ENCODE data around the gene OR10A2.
"Not testable (repeated sequence)": the region's sequence is repeated elsewhere in the genome, so short reads cannot be mapped to it uniquely, and the experiment has no call there.

The OR10A2 gene, protein sequence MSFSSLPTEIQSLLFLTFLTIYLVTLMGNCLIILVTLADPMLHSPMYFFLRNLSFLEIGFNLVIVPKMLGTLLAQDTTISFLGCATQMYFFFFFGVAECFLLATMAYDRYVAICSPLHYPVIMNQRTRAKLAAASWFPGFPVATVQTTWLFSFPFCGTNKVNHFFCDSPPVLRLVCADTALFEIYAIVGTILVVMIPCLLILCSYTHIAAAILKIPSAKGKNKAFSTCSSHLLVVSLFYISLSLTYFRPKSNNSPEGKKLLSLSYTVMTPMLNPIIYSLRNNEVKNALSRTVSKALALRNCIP

DNA sequence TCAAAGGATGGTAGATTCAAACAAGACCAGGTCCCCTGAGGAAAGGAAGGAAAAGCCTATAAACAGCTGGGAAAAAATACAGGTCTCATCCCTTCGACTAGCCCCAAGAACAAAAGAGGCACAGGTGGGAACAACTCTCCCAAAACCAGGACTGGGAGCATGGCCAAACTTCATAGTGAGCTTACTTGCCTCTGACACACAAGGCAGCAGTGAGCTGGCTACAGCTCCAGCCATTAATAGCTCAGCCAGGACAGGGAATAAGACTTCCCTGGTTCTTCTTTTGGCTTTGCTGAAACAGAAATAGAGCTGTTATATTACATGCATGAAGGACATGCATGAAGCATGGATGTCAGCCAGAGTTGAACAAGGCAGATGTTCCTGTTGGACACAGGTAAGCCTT, at the start of gene OR10A2:
Gene OR10A2, plus strand, starts transcription at position 97 of the 400 bp plus-strand sequence. CDS start 6,698 bp downstream, outside the sequence.
- no peak for DNase-seq

DNA sequence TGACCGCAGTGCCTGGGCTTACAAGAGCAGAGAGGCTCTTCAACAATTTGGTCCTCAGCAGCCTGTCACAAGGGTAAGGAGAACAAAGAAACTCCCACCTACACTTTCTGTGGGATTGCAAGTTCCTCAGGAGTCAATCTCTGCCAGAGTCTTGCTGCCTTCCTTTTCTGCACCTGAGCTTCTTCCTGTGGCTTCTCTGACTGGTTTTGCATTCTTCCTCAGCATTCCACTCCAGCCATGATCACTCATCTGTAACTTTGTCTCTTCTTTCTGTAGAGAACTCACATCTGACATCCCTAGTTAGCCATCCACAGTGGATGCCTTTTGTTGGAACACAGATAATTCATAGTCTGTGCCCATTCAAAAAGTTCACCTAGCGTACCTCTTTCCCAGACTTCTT, 49.2 kb upstream of the OR10A2 start:
- DNase-seq, result no peak

DNA sequence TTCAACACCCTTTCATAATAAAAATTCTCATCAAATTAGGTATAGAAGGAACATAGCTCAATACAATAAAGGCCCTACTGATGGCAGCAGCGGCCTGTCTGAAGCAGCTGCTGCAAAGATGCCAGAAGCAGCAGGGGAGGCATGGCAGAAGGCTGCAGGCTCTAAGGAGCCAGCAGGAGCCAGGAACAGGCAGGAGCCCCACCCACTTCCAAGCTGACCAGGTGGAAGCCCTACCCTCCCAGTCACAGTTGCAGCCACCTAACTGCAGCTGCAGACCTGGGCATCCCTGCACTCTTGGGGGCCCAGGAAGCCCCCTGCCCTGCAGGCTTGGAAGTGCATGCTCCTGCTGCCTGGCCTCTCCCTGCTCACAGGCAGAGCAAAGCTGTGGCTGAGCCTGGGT, 45.2 kb upstream of the OR10A2 start:
- no peak for DNase-seq

DNA sequence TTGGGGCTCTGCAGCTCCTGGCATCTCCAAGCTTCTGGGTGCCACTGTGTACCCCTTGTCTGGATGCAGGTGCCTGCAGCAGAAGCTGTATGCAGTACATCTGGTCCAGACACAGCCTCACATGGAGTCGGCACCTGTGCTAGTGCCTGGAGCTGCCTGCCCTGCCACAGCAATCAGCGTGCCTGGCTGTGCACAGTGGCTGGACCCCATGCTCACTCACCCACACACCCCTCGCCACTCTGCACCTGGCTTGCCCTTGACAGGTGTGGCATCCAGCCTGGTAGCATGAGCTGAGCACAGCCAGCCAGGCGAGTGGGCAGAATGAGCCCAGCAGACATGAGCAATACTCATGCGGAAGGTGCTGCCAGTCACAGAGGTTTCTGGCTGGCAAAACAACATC, 43.9 kb upstream of the OR10A2 start:
- no peak for DNase-seq

DNA sequence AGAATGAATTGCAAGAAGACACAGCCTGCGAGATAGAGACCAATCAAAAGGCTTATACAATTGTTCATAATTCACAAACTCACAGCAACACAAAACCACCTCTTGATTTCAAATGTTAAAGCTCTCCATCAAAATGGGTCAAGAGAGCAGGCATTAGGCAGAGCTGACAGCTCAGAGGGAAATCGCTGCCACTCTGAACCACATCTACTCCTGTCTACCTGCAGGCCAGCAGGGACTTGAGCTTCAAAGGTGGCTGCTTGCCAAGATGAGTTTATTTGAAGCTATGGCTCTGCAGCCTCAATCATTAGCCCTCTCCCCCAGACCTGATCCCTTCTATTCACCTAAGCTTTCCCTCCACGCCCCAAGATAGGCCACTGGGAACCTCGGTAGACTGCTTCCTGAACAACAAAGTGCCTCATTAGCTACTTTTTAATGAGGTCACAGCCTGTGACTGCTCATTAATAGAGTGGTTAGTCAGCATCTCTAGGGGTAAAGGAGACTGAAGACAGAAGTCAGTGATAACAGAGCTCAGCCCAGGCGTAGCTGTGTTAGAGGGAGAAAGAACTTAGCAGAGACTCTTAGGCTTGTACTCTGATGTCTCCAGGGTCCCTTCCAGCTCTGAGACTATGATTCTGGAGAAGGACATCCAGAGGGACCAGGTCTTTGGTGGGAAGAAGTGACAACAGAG, 38.6 kb upstream of the OR10A2 start:
- no peak for DNase-seq

DNA sequence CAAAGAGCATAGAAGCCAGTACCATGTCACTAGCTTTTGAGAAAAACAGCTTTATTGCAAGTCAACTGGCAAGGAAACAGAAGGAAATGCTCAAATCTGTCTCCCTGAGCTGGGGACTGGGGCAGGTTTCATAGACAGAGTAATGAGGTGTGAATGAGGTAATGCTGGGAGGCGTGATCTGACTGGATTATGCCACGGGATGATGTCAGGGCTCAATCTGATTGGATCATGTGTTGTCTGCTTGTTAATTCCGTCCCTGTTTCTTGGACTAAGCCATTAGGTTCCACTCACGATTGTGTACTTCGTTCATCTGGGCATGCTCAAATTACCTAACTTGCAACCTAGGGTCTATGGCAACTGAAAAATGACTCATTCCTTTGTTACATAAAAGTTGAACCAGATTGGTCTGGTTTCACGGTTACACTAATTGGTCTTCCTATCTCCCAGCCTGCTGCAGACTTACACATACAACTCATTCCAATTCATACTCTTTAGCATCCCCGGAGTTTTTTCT, 37.6 kb upstream of the OR10A2 start:
- peak in 1 of 2 experiments; percentile 25 for DNase-seq

DNA sequence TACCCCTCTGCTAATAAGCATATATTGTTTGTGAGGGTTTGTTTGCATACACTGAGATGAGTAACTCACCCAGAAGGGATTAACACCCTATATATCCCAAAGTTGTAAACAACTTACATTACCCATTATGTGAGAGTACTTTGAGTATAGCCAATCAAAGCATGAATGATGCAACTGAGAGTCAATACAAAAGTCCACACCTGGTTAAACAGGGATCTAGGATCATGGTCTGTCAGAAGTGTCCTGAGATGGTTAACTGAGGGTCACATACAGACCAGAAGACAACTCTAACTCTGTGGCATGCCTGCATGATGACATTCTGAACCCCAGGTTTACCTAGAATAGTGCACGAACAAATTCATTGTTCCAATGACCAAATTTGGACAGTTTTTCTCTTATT, 34.8 kb upstream of the OR10A2 start:
- DNase-seq, result peak in 1 of 2 experiments; percentile 39

DNA sequence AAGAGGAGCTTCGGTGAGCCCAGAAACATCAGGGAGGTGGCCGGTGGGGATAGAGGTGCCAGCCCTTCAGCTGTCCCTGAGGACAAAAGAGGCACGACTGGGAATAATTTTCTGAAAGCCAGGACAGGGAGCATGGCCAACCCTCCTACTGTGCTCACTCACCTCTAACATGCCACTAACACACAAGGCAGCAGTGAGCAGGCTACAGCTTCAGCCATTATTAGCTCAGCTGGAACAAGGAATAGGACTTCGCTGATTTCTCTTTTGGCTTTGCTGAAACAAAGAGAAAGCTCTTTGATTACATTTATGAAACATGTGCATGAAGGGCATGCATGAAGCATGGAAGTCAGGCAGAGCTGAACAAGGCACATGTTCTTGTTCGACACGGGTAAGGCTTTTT, 29.5 kb upstream of the OR10A2 start:
- DNase-seq, result no peak

DNA sequence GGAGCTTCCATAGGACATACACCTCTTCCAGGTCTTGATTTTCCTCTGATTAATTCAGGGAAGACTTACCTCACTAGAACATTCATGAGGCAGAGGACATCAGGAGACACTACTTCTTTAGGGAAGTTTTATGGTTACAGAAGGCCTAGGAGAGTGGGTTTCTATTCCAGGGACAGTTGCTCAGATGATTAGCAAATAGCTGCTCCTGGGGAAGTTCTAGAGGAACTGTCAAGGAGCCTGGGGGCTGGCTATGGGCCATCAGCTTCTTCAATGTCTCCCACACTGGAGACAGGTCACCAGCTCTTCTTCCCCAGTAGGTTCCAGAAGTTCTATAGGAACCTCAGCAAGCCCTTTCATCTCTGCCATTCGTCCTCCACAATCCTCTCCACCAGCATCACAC, 28.8 kb upstream of the OR10A2 start:
- DNase-seq, result no peak

DNA sequence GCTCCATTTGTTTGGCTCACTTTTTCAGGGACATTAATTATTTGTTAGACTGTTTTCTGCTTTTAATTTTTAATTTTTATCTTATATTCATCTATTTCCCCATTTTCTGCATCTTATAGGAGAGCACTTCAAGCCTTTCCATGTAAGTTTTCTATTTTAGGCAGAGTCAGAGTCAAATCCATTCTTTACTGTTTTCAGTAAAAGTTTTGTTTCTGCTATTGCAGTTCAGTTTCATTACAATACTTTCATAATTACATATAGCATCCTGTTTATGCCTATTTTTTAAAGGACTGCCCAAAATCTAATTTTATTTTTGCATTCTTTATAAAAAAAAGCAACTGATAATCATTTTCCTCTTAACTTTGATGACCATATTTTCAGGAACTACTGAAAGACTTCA, 21.2 kb upstream of the OR10A2 start:
- DNase-seq, result no peak

DNA sequence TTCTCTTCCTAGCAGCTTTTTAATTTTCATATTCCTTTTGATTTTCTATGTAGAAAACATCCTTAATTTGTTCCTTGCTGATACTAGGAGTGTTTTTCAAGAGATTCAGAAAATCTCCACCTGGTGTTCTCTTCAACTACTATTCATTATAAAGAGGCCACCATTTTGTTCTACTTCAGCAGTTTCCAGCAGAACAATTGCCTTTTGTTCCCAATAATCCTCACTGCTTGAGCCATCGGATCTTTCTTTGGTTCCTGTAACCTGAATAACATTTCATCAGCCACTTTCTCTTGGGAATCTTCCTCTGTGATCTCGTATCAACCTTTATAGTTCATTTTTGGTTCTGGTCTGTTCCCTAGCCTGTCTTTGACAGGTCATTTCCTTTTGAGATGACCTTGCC, 19.2 kb upstream of the OR10A2 start:
- DNase-seq, result no peak

DNA sequence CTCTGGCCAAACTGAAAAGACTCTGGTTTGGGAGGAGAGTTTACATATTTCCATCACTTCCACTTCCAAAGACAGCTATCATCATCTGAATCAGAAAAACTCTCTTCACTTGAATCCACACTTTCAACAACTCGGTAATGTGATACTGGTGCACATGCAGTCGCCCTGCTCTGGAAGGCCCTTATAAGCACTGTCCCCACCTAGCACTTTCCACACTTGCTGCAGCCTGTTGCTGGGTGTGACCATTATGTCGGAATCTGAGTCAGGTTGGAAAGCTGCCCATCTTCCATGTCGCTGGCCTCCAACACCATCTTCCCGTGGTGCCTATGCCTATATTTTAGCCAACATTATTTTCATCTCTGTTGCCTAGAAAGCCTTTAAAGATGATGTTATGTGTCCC, 18.5 kb upstream of the OR10A2 start:
- no peak for DNase-seq

DNA sequence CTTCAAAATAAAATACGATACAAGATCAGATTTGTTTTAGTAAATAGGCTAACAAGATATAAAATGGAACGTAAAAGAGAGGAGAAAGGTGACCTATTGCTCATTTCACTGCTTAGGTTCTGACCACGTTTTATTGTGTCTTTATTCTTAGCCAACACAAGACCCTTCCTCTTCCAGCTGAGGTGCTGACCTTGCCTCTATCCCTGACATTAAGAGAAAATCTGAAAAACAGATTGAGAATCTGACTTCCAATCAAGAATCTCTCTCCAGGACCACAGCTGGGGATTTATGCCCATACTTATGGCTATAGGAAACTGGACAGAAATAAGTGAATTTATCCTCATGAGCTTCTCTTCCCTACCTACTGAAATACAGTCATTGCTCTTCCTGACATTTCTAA, 17.5 kb upstream of the OR10A2 start, which contains the start of gene OR10A5:
Gene OR10A5, plus strand, starts transcription at position 301 of the 400 bp plus-strand sequence. Its CDS starts 0 bp downstream, at position 301.
- no peak for DNase-seq

DNA sequence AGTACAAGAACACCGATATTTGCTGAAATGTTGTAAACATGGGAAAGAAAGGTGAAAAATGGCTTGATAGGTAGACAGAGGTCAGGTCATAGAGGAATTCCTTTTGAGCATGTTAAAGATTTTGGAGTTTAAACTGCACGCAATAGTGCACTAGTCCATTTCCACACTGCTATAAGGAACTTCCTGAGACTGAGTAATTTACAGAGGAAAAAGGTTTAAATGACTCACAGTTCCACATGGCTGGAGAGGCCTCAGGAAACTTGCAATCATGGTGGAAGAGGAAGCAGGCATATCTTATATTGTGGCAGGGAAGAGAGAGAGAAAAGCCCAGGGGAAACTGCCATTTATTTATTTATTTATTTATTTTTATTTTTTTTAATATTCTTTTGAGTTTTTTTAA, 12.3 kb upstream of the OR10A2 start:
- DNase-seq, result no peak

DNA sequence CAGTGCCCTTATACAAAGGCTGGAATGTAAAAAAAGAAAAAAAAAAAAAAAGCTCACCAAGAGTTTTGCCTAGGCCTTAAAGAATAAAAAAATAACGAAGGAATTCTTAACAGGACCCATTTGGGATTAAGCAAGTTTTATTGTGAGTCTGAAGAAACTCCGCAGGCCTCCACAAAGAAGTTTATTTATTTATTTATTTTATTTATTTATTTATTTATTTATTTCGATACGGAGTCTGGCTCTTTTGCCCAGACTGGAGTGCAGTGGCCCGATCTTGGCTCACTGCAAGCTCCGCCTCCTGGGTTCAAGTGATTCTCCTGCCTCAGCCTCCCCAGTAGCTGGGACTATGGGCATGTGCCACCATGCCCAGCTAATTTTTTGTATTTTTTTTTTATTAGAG, 8.1 kb upstream of the OR10A2 start:
- DNase-seq, result not testable (repeated sequence)

DNA sequence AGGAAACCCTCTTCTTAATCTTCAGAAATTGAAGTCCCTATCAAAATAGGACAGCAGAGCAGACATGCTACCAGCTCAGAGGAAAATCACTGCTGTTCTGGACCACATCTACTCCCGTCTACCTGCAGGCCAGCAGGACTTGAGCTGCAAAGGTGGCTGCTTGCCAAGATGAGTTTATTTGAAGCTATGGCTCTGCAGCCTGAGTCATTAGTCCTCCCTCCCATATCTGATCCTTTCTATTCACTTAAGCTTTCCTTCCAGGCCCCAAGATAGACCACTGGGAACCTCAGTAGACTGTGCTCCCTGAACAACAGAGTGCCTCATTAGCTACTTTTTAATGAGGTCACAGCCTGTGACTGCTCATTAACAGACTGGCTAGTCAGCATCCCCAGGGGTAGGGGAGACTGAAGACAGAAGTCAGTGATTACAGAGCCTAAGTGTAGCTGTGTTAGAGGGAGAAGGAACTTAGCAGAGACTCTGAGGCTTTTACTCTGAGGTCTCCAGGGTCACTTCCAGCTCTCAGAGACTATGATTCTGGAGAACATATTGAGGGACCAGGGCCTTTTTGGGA, 6.8 kb upstream of the OR10A2 start:
- DNase-seq, result no peak

DNA sequence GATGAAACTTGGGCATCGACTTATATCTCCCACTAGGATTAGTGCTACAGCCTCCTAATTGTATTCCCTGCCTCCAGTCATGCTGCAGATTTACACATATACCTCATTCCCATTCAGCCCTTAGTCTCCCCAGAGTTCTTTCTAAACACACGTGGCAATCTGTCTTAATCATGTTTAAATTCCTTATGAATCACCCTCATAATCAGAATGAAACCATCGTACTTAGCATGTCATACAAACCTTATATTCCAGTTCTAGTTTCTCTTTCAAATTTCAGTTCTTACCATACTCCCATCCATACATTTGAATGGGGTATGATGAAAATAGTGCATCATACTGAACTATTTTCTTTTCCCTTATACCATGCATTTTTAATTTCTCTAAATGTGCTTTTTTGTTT, 6.0 kb upstream of the OR10A2 start:
- no peak for DNase-seq

DNA sequence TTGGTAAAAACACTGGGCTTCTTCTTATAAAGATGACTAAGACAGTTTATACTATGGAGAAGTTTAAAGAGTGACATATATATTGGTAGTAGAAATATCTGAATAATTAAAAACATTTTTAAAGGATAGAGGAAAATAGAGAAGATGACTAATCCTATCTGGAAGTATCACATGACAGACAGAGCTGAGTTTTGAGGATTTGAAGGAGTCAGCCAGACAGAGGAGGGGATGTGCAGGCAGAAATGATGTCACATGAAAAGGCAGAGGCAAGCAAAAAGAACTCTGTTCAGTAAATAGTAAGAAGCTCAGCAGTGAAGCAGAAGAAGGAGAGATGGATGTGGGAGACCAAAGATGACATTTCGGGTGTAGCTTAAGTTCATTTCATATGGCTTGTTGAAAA, 1.6 kb downstream of the OR10A2 start:
- no peak for DNase-seq

DNA sequence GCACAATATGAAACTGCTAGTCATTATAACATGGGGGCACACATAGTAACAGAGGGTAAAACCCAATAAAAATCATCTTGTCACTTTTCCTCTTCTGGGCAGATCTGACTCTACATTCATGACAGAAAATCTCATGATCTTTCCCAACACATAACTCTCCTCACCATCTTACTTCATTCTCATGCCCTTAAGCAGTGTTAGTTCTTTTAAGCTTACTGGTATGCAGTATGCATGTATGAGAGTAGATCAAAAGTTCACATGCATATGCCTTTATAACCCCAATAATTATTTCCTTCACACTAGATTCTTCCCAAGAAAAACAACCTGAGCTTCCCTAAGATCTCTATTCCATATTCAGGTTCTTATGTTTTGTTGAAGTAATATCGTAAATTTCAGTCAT, 8.4 kb downstream of the OR10A2 start:
- no peak for DNase-seq

DNA sequence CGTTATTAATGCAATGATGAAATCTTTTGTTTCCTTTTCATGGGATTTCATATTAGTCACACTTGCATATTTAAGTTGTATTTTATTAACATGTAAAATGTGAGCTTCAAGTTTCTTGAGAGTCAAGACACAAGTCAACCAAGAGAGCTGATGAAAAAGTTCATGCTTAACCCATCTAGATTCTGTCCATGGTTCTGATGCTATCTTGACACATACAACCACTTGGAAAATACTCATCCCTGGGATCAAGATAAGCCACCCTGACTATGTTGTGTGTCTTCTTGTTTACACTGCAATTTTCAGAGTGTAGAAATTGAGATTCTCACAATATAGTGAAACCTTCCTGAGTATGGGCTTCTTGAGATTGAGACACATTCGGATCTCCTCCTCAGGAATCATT, 12.9 kb downstream of the OR10A2 start:
- no peak for DNase-seq

DNA sequence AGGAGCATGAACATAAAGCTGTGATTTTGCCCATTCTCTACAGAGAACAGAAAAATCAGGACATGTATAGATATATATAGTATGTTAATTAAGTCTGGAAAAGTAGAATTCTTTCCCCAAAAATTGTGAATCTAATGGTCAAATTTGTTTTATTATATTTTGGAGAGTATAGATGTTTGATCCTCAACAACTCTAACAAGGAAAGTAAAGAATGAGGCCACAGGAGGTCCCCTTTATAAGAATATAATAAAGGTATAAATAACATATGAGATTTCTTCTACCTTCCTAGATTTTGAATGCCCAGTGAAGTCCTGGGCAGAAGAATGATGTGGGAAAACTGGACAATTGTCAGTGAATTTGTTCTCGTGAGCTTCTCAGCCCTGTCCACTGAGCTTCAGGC, 13.5 kb downstream of the OR10A2 start, which contains the start of gene OR10A4:
Gene OR10A4, plus strand, starts transcription at position 301 of the 400 bp plus-strand sequence. Its CDS starts 23 bp downstream, at position 324.
- DNase-seq, result no peak

DNA sequence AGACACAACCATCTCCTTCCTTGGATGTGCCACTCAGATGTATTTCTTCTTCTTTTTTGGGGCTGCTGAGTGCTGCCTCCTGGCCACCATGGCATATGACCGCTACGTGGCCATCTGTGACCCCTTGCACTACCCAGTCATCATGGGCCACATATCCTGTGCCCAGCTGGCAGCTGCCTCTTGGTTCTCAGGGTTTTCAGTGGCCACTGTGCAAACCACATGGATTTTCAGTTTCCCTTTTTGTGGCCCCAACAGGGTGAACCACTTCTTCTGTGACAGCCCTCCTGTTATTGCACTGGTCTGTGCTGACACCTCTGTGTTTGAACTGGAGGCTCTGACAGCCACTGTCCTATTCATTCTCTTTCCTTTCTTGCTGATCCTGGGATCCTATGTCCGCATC, 14.1 kb downstream of the OR10A2 start:
- DNase-seq, result no peak

DNA sequence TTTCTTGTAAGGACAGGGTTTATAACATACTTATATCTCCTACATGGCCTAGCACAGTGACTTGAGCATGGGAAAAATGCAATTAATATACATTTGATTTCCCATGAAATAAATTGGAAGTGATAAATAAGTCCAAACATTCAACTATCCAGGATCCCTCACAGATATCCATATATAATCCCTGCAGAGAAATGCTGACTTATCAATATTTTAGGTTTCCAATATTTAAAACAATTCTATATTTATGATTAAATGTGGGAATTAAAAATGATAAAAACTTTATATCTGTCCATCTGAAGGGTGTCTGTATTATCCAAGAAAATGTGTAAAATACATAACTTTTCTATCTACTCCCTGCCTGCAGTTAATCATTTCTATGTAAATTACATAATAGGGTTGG, 19.9 kb downstream of the OR10A2 start:
- no peak for DNase-seq

DNA sequence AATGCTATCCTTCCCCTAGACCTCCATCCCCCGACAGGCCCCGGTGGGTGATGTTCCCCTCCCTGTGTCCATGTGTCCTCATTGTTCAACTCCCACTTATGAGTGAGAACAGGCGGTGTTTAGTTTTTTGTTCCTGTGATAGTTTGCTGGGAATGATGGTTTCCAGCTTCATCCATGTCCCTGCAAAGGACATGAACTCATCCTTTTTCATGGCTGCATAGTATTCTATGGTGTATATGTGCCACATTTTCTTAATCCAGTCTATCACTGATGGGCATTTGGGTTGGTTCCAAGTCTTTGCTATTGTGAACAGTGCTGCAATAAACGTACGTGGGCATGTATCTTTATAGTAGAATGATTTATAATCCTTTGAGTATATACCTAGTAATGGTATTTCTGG, 24.9 kb downstream of the OR10A2 start:
- DNase-seq, result not testable (repeated sequence)
